NCI-H187 treated with DMSO at 0.1 percent for 48 hours (cell line): ENCODE data around the gene FARS2.
"Not testable (repeated sequence)": the region's sequence is repeated elsewhere in the genome, so short reads cannot be mapped to it uniquely, and the experiment has no call there.

Source experiments
- DNase-seq: peaks from one replicate; lab custom pipeline; 2025; lab: John Stamatoyannopoulos, UW

The FARS2 gene

GRCh38 chr6:5764401-5764955 lies 503.2 kb downstream of the FARS2 start:
- DNase-seq = no peak

- no peak for DNase-seq
These were observed 503.9 kb downstream of the FARS2 start for GRCh38 chr6:5765141-5765760.

GRCh38 chr6:5766260-5766659 lies 504.9 kb downstream of the FARS2 start:
- DNase-seq = no peak

- DNase-seq = no peak
These were observed 506.2 kb downstream of the FARS2 start for GRCh38 chr6:5767471-5767870.

GRCh38 chr6:5771211-5771610 lies 509.9 kb downstream of the FARS2 start:
- DNase-seq = no peak

GRCh38 chr6:5771759-5772390 lies 510.6 kb downstream of the FARS2 start:
- no peak for DNase-seq

GRCh38 chr6:5772408-5773120 lies 511.3 kb downstream of the FARS2 start:
- no peak for DNase-seq

- no peak for DNase-seq
These were observed 514.8 kb downstream of the FARS2 start for GRCh38 chr6:5776104-5776503.

- DNase-seq = no peak
These were observed 515.5 kb downstream of the FARS2 start for GRCh38 chr6:5776706-5777390.

GRCh38 chr6:5778317-5778857 lies 517.1 kb downstream of the FARS2 start:
- no peak for DNase-seq

- DNase-seq = no peak
These were observed 517.6 kb downstream of the FARS2 start for GRCh38 chr6:5778906-5779305.

- no peak for DNase-seq
These were observed 519.7 kb downstream of the FARS2 start for GRCh38 chr6:5781019-5781418.

GRCh38 chr6:5781966-5782556 lies 520.7 kb downstream of the FARS2 start:
- DNase-seq = no peak

- no peak for DNase-seq
These were observed 521.7 kb downstream of the FARS2 start for GRCh38 chr6:5782783-5783547.

GRCh38 chr6:5783584-5784089 lies 522.3 kb downstream of the FARS2 start:
- DNase-seq = no peak

GRCh38 chr6:5785249-5785648 lies 523.9 kb downstream of the FARS2 start:
- no peak for DNase-seq

- DNase-seq = no peak
These were observed 525.1 kb downstream of the FARS2 start for GRCh38 chr6:5786321-5786968.

GRCh38 chr6:5786969-5787720 lies 525.8 kb downstream of the FARS2 start:
- no peak for DNase-seq

- DNase-seq = not testable (repeated sequence)
These were observed 528.1 kb downstream of the FARS2 start for GRCh38 chr6:5789426-5789825.
